ENCODE measurements around the gene PRICKLE3. TPM values are rescaled to one million over a fixed set of nuclear protein-coding genes. Genes with fewer than 3 reads are reported as not detected.

Gene PRICKLE3
- total RNA-seq, 2 experiments from 2014 or later, result 1.8 to 2.3 TPM

DNA sequence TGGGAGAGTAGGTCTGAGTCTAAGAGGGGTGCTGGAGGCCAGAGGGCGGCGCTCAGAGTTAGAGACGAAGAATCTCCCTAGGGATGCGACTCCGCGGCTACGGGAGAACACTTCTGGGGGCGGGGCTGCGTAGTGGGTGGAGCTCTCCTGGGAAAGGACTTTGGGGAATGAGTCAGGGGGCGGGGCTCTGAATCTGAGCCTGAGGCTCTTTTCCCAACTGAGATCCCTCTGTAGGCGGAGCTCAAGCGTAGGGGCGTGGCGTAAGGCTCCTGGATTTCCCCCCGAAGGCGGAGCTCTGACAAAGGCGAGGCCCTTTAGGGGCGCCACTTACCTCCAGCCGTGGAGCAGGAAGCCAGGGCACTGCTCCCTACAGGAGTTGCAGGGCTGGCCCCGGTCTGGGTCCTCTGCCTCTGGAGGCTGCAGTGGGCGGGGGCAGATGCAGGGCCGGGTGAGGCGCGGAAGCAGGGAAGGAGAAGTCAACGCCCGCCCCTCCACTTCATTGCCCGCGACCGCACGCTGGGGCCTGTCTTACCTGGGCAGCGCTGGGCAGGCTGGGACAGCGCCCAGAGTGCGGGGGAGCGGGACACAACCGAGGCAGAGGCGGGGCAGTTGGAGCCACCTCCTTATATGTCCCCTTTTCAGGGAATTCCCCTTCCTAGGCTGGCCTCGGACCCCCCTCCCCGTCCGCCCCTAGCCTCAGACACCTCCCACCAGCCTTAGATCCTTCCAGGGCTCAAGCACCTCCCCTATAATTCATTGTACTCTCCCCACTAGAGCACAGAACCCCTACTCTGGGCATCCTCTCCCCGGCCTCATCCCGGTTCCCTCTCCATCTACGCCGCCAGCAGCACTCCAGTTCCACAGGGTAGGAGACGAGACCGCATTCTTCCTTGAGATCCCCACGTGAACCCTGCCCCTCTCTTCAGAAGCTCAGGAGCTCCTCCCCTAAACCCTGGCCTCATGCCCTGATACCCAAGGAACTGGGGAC lies 1.6 kb downstream of the PRICKLE3 start:
- TF ChIP-seq, protein P1, sequence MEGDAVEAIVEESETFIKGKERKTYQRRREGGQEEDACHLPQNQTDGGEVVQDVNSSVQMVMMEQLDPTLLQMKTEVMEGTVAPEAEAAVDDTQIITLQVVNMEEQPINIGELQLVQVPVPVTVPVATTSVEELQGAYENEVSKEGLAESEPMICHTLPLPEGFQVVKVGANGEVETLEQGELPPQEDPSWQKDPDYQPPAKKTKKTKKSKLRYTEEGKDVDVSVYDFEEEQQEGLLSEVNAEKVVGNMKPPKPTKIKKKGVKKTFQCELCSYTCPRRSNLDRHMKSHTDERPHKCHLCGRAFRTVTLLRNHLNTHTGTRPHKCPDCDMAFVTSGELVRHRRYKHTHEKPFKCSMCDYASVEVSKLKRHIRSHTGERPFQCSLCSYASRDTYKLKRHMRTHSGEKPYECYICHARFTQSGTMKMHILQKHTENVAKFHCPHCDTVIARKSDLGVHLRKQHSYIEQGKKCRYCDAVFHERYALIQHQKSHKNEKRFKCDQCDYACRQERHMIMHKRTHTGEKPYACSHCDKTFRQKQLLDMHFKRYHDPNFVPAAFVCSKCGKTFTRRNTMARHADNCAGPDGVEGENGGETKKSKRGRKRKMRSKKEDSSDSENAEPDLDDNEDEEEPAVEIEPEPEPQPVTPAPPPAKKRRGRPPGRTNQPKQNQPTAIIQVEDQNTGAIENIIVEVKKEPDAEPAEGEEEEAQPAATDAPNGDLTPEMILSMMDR (IDR thresholded peaks at IDR 0.05), result no peak
- no peak overlapping the region for H3K27ac ChIP-seq (ENCODE audit: low read depth in 1 of 2, low read length in 2 of 2)
- POLR2A ChIA-PET, result no interaction called here

DNA sequence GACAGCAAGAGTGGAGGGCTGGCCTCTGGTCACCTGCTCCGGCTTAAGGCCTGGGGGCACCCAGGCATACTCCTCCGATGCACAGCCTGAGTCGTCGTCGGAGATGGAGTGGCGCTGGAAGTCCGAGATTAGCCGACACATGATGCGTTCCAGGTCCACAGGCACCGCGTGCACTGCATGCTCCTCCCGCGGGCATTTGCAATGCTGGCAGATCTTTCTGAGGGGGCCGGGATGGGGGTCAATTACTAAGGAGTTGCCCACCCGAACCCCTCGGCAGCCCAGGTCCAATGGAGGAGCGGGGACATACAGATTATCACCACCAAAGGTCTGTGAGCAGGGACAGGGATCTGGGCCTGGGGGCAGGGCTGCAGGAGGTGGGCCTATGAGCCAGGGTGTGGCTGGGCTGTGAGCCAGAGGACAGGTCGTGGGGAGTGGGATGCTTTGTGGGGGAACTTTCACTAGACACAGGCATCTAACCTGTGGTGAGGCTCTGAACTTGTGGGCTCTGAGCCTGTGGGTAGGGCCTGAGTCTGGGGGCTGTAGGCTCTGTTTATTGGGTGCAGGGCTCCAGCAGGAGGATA lies 2.4 kb downstream of the PRICKLE3 start:
- peaks cover 25% of the 10 kb centered on the region for H3K36me3 Mint-ChIP-seq (ENCODE audit: low read depth)
- DNase-seq (no peak), ATAC-seq (ENCODE audit: poor library complexity) (no peak)
- ChIA-PET CTCF (interaction anchor here (0.9 kb wide), 1 partner anchor 20 kb away, joined by 3 read pairs; no protein-coding TSS in a partner anchor), POLR2A (no interaction called here)
- TF ChIP-seq, protein P1 (IDR thresholded peaks at IDR 0.05), result no peak
- Histone ChIP-seq H3K36me3 (ENCODE audit: insufficient read depth, low read length) (peaks cover 10% of the 10 kb centered on the region), H3K27me3 (ENCODE audit: control insufficient read depth in 1 of 2, insufficient read depth in 2 of 2, low read length in 2 of 2) (no peaks in the 10 kb centered on the region), H3K4me3 (ENCODE audit: low read length) (no peak overlapping the region), H3K4me1 (ENCODE audit: insufficient read depth, low read length) (peaks cover 24% of the 10 kb centered on the region), H3K27ac (ENCODE audit: low read depth in 1 of 2, low read length in 2 of 2) (no peak overlapping the region), H3K9me3 (ENCODE audit: control insufficient read depth in 1 of 2, insufficient read depth in 1 of 2, low read length in 2 of 2) (no peaks in the 10 kb centered on the region)
- no peak overlapping the region for H3K27ac Mint-ChIP-seq
- no peaks in the 10 kb centered on the region for H3K9me3 Mint-ChIP-seq
- H3K27me3 Mint-ChIP-seq, result no peaks in the 10 kb centered on the region
- H3K4me3 Mint-ChIP-seq, result no peak overlapping the region
- H3K4me1 Mint-ChIP-seq (ENCODE audit: low read depth), result peaks cover 11% of the 10 kb centered on the region
- intact Hi-C loops (cut with DNase I, micrococcal nuclease), result no loop called here

More for the DNA sequence above, 1.6 kb downstream of the PRICKLE3 start:
- intact Hi-C loops (cut with DNase I, micrococcal nuclease), result no loop called here
- CTCF ChIA-PET, result interaction anchor here (0.9 kb wide), 1 partner anchor 21 kb away, joined by 3 read pairs; no protein-coding TSS in a partner anchor
- Histone ChIP-seq H3K36me3 (ENCODE audit: insufficient read depth, low read length) (peaks cover 7% of the 10 kb centered on the region), H3K27me3 (ENCODE audit: control insufficient read depth in 1 of 2, insufficient read depth in 2 of 2, low read length in 2 of 2) (no peaks in the 10 kb centered on the region), H3K9me3 (ENCODE audit: control insufficient read depth in 1 of 2, insufficient read depth in 1 of 2, low read length in 2 of 2) (no peaks in the 10 kb centered on the region), H3K4me1 (ENCODE audit: insufficient read depth, low read length) (peaks cover 24% of the 10 kb centered on the region), H3K4me3 (ENCODE audit: low read length) (peak overlapping the region; percentile 65)
- Mint-ChIP-seq H3K27ac (peak overlapping the region; percentile 69), H3K4me3 (peak overlapping the region; percentile 86), H3K4me1 (ENCODE audit: low read depth) (peaks cover 14% of the 10 kb centered on the region), H3K9me3 (no peaks in the 10 kb centered on the region), H3K36me3 (ENCODE audit: low read depth) (peaks cover 17% of the 10 kb centered on the region), H3K27me3 (no peaks in the 10 kb centered on the region)
- peak; percentile 46 for ATAC-seq (ENCODE audit: poor library complexity)
- DNase-seq, result peak in 6 of 14 experiments; percentile 6 to 62 (median 32)

DNA sequence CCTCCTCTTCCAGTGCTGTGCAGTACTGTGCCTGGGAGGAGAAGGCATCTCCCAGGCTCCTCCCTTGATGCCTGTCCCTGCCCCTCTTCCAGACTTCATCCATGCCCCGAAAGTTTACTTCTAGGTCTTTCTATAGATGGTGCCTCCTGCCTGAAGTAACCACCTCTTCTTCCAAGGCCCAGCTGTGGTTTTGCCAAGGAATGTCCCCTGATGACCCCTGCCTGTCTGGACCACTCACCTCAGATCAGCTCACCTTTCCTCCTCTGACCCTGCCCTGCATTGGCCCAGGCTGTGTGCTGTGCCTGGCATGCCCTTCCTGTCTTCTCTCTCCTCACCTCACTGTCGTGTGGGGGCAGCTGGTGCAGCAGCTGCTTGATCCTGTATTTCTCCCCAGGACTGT lies 6.8 kb downstream of the PRICKLE3 start:
- Mint-ChIP-seq H3K36me3 (ENCODE audit: low read depth) (peaks cover 55% of the 10 kb centered on the region), H3K9me3 (no peaks in the 10 kb centered on the region), H3K4me1 (ENCODE audit: low read depth) (peaks cover 12% of the 10 kb centered on the region), H3K27ac (no peak overlapping the region), H3K4me3 (no peak overlapping the region), H3K27me3 (no peaks in the 10 kb centered on the region)
- intact Hi-C loops (cut with DNase I, micrococcal nuclease), result no loop called here
- CTCF ChIA-PET, result no interaction called here
- Histone ChIP-seq H3K9me3 (ENCODE audit: control insufficient read depth in 1 of 2, insufficient read depth in 1 of 2, low read length in 2 of 2) (no peaks in the 10 kb centered on the region), H3K27ac (ENCODE audit: low read depth in 1 of 2, low read length in 2 of 2) (no peak overlapping the region), H3K27me3 (ENCODE audit: control insufficient read depth in 1 of 2, insufficient read depth in 2 of 2, low read length in 2 of 2) (no peaks in the 10 kb centered on the region), H3K4me3 (ENCODE audit: low read length) (no peak overlapping the region), H3K4me1 (ENCODE audit: insufficient read depth, low read length) (peaks cover 10% of the 10 kb centered on the region), H3K36me3 (ENCODE audit: insufficient read depth, low read length) (peaks cover 33% of the 10 kb centered on the region)
- TF ChIP-seq, protein P1 (IDR thresholded peaks at IDR 0.05), result no peak
- DNase-seq (no peak), ATAC-seq (ENCODE audit: poor library complexity) (no peak)
- POLR2A ChIA-PET, result no interaction called here
